Stimulated activated CD8-positive, alpha-beta memory T cell treated with anti-CD3 and anti-CD28 coated beads, Interleukin-7, amount 100 ng/mL, for 48 hours (primary cell): ENCODE measurements around the gene DNA2.
"Not testable (repeated sequence)": the region's sequence is repeated elsewhere in the genome, so short reads cannot be mapped to it uniquely, and the experiment has no call there.

Experiments
- DNase-seq, 2 donors: peaks; one replicate each; pipeline ENCODE4 v3.0.0-alpha.2; 2020; ENCODE audit warnings: low read depth in 1 of 2; ENCODE audit errors: extremely low read depth in 1 of 2

The DNA2 gene, protein sequence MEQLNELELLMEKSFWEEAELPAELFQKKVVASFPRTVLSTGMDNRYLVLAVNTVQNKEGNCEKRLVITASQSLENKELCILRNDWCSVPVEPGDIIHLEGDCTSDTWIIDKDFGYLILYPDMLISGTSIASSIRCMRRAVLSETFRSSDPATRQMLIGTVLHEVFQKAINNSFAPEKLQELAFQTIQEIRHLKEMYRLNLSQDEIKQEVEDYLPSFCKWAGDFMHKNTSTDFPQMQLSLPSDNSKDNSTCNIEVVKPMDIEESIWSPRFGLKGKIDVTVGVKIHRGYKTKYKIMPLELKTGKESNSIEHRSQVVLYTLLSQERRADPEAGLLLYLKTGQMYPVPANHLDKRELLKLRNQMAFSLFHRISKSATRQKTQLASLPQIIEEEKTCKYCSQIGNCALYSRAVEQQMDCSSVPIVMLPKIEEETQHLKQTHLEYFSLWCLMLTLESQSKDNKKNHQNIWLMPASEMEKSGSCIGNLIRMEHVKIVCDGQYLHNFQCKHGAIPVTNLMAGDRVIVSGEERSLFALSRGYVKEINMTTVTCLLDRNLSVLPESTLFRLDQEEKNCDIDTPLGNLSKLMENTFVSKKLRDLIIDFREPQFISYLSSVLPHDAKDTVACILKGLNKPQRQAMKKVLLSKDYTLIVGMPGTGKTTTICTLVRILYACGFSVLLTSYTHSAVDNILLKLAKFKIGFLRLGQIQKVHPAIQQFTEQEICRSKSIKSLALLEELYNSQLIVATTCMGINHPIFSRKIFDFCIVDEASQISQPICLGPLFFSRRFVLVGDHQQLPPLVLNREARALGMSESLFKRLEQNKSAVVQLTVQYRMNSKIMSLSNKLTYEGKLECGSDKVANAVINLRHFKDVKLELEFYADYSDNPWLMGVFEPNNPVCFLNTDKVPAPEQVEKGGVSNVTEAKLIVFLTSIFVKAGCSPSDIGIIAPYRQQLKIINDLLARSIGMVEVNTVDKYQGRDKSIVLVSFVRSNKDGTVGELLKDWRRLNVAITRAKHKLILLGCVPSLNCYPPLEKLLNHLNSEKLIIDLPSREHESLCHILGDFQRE

DNA sequence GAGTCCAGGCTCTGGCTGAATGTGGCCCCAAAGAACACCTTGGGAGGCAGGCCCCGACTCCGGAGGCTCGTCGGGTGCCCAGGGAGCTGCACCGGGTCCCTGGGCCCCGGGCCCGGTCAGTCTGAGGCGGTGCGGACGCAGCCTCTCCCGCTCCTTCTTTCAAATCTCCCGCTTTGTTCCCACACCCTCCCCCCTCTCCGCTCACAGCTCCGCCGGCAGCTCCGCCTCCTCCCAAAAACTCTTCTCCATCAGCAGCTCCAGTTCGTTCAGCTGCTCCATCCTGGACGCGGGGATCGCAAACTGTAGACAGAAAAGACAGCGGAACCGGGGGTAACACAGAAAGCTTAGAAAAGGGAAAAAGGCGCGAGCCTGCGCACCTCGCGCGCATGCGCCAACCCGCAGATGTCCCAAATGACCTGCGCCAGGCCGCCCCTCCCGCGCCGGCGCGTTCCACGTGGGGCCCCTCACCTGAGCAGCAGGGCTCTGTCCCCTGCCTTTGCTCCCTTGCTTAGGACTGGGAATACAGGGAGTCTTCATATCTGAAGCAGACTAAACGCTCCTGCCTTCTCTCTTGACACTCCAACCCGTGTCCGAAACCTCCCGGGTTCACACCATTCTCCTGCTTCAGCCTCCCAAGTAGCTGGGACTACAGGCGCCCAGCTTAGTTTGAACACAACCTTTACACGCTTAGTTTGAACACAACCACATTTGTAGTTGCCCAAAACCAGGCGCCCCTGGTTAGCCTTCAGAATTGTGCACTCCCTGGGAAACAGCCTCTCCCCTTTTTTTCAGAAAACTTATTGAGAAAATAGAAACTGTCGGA lies at the start of gene DNA2:
Gene DNA2, minus strand, starts transcription at position 388 of the 823 bp plus-strand sequence. Its CDS starts 109 bp downstream, at position 279.
- DNase-seq = peak; percentile 66 to 76

DNA sequence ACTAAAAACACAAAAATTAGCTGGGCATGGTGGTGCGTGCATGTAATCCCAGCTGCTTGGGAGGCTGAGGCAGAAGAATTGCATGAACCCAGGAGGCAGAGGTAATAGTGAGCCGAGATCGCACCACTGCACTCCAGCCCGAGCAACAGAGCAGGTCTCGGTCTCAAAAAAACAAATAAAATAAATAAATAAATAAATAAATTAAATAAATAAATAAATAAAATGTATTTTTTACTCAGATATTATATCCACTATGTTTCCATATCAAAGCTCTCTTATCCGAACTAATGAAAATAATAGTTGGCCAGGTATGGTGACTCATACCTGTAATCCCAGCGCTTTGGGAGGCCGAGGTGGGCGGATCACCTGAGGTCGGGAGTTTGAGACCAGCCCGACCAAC lies 46.8 kb upstream of the DNA2 start:
- DNase-seq = not testable (repeated sequence)

DNA sequence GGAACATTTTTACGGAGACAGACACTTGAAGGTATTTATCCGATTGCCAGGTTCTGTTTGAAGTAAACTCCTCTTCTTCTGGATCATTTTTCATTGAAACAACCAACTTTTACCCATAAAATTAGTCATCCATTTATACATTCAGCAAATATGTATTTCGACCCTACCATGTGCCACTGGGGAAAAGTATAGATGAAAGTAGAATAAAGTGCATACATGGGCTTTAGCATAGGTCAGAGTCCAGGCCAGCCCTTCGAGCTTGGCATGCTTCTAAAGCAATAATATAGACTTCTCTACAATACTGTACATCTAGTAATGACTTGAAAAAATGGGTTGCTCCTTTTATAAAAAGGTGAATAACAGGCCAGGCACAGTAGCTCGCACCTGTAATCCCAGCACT lies 45.4 kb upstream of the DNA2 start:
- DNase-seq = no peak

DNA sequence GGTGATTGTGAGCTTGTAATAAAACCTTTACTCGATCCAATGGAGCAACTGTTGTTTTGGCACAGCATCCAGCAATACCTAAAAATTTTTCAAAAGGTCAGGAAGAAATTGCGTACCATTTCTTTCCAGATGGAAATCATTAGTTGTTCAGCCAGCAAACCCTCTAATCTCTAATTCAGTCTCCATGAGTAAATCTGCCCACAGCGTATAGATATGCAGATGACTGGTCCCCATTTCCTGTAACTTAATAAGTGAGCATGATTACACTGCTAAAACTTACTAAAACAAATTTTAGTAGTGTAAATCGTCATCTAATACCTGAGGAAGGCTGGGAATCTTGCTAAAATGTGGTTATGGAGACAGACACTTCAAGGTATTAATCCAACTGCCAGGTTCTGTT lies 45.0 kb upstream of the DNA2 start:
- no peak for DNase-seq

DNA sequence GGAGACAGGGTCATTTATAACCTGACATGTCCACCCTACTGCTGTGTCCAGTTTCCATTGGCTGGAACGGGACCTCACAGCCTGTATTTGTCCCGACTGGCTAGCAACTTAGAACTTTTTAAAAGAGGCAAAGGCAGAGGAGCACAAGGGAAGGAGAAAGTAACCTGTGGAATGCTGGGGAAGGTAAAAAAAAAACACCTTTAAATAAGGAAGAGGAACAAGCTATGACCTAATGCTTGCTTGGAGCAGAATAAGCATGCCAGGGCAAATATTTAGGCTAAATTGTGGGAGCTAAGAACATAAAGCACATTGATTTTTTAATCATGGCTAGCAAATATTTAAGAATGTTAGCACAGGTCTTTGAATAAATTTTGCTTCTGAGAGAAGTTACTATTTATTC lies 44.4 kb upstream of the DNA2 start:
- not testable (repeated sequence) for DNase-seq

DNA sequence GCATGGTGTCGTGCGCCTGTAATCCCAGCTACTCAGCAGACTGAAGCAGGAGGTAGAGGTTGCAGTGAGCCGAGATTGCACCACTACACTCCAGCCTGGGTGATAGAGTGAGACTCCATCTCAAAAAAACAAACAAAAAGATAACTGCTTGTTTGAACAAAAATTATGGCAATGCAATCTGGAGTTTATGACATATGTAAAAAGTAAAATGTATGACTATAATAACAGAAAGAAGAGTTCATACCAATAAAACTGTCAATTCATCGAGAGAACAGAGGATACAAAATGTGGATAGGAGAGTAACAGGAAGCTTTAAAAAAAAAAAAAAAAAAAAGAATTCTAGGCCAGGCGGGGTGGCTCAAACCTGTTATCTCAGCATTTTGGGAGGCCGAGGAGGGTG lies 36.3 kb upstream of the DNA2 start:
- DNase-seq = no peak

DNA sequence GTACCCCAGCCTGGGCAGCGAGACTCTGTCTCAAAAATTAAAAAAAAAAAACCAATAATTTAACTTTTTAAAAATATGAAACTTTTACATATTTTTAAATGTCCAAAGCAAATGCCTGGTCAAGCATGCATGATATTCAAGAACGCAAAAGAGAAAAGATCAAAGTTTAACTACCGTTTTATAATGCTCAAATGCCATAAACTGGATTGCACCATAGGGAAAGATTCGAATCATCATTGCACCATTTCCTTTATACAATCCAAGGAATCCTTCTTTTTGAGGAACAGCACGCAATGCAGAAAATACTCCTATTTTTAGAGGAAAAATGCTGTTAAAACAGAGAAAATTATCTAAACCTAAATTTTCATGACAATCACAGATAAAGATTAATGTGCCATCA lies 34.6 kb upstream of the DNA2 start:
- DNase-seq = no peak

DNA sequence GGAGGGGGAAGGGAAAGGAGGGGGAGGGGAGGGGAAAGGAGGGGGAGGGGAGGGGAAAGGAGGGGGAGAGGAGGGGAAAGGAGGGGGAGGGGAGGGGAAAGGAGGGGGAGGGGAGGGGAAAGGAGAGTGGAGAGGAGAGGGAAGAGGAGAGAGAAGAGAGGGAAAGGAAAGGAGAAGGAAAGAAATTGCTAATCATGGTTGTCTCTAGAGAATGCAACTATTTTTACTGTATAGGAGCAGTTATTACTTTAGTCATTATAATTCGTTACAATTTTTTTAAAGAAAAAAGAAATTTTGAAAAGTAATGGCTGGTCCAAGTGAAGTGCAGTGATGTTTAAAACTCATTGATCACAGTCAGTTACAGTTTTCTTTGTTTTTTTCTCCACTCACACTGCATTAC lies 31.1 kb upstream of the DNA2 start:
- no peak for DNase-seq

DNA sequence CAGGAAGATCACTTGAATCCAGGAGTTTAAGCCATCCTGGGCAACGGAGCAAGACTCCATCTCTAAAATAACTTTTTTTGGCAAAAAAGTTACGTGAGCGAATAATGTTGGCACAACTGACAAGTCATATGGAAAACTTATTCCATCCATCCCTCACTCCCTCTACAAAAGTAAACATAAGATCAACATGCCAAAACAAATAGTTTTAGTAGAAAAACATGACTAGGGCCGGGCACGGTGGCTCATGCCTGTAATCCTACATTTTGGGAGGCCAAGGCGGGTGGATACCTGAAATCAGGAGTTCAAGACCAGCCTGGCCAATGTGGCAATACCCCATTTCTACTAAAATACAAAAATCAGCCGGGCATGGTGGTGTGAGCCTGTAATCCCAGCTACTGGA lies 29.9 kb upstream of the DNA2 start:
- DNase-seq = no peak

DNA sequence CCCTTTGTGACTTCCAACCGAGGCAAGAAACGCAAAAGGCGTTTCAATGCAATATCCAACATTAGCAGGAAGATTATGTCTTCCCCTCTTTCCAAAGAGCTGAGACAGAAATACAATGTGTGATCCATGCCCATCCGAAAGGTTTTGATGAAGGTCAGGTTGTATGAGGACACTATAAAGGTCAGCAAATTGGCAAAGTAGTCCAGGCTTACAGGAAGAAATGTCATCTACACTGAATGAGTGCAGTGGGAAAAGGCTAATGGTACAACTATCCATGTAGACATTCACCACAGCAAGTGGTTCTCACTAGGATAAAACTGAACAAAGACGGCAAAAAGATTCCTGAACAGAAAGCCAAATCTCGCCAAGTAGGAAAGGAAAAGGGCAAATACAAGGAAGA lies 27.8 kb upstream of the DNA2 start:
- DNase-seq = no peak

DNA sequence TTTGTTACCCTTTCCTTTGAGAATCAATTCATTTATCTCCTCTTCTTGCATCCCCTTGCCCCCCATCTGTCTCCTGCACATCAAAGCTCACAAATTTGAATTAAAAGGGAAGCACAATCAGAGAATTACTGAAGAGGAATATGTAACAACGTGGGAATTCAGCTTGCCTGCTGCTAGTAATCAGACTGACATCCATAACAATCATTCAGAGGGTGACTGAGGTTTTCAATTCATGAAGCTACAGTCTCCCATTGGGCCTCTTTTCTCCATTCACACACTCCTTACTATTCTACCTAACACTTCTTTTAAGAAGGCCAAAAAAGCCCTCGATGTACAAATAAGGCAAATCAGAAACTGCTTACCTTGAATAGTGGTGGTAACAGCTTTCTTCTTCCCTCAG lies 24.3 kb upstream of the DNA2 start:
- no peak for DNase-seq

DNA sequence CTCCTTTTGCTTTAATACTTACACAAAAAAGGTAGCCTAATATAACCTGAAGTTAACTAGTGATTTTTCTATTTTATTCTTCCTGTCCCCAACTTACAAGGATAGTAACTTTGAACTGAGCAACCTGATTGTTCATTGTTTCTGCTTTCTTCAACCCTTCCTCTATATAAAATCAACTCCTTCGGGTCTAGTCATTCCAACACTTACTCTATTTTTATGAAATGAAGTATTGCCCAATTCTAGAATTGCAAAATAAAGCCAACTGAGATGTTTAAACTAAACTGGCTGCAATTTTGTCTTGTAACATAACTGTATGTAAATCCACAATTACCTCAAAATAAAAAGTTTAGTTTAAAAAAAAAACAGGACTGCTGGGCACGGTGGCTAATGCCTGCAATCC lies 20.3 kb upstream of the DNA2 start:
- no peak for DNase-seq

DNA sequence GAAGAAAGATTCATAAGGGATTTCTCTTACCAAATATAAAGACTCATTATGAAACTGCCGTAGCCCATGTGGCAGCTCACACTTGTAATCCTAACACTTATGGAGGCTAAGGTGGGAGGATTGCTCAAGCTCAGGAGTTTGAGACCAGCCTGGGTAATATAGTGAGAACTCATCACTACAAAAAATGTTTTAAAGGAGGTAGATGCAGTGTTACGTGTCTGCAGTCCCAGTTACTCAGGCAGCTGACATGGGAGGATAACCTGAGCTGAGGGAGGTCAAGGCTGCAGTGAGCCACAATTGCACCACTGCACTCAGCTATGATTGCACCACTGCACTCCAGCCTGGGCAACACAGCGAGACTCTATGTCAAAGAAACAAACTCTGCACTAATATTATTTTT lies 18.1 kb upstream of the DNA2 start:
- DNase-seq = no peak

DNA sequence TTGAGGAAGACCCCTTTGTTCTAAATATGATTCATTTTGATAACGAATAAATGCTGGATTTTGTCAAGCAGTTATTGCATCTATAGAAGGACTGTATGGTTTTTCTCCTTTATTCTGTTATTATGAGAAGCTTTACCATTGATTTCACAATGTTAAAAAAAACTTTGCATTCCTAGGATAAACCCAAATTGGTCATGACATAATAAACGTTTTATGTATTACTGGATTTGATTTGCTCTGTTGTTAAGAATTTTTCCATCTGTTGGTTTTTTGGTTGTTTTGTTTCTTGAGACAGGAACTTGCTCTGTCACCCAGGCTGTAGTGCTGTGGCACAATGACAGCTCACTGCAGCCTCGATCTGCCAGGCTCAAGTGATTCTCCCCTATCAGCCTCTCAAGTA lies 2.2 kb upstream of the DNA2 start:
- no peak for DNase-seq

DNA sequence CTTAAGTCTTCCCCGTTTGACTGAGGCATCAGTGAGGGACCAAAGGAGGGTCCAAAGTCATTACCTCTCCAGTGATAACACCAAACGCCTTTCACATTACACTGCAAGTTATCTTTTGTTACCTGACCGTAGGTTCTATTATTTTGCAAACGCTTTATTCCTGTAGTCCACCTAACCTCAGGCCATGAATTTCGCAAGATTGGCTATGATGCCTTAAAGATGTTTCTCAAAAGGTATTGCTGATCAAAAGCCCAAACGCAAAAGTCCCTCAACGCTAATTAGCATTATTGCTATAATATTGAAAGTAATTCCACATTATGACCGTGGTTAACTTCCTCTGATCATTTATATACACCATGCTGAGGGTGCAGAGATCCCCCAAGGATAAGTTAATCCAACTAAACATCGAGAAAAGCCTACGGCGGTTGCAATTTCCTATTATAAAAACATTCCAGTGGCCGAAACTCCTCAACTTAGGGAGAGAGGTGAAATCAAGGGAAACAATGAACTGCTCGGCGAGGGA lies 649 bp downstream of the DNA2 start:
- no peak for DNase-seq

DNA sequence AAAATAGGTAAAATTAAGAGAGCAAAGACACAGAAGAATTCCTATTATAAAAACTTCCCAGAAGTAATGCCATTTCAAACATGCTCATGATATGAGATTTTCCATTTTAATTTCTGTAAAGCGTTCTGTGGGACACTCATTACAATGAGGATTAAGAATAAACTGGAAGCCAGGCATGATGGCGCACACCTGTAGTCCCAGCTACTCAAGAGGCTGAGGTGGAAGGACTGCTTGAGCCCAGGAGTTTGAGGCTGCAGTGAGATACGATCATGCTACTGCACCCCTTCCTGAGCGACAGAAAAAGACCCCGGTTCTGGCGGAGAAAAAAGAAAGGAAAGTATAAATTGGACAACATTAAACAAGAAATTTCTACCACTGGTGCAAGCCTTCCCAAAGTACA lies 1.5 kb downstream of the DNA2 start:
- no peak for DNase-seq

DNA sequence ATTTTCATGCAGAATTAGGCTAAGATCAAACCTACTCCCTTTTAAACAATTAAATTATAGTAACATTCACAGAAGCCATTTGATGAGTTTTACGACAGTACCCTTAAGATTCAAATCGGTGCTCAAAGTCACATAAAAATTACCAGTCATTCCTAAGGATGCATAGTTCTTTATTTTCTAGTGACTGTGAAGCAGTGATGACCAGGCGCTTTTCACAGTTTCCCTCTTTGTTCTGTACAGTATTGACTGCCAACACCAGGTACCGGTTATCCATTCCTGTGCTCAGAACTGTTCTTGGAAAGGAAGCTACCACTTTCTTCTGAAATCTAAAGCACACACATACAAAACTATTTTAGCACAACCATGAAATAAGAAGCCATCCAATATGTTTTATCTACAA lies 1.9 kb downstream of the DNA2 start:
- DNase-seq = no peak

DNA sequence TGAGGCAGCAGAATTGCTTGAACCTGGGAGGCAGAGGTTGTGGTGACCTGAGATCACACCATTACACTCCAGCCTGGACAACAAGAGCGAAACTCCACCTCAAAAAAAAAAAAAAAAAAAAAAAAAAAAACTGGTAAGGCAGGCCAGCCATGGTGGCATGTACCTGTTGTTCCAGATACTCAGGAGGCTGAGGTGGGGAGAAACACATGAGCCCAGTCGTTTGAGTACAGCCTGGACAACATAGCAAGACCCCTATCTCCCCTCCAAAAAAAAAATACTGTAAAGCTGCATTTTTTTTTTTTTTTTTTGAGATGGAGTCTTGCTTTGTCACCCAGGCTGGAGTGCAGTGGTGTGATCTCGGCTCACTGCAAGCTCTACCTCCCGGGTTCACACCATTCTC lies 7.0 kb downstream of the DNA2 start:
- DNase-seq = not testable (repeated sequence)

DNA sequence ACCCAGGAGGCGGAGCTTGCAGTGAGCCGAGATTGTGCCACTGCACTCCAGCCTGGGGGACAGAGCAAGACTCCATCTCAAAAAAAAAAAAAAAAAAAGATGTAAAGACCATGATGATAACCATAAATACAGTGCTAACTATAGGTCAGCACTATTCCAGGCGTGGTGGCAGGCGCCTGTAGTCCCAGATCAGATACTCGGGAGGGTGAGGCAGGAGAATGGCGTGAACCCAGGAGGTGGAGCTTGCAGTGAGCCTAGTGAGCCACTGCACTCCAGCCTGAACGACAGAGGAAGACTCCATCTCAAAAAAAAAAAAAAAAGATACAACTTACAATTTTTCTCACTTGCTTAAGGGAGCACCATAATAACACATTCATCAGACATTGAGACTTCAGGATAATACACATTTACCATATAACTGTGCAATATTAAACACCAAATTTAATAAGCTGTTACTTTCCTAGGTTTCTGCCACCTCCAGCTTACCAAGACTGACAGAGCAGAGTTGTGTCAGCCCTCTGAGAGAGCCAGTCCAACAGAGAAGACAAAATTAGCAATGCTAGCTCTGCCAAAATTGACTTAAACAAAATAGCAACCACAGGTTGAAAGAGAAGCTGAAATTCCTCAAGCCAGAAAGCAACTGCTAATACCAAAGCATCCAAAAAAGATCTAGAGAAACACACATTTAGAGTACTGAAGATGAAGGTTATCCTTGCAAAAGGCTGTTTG lies 8.2 kb downstream of the DNA2 start:
- no peak for DNase-seq

DNA sequence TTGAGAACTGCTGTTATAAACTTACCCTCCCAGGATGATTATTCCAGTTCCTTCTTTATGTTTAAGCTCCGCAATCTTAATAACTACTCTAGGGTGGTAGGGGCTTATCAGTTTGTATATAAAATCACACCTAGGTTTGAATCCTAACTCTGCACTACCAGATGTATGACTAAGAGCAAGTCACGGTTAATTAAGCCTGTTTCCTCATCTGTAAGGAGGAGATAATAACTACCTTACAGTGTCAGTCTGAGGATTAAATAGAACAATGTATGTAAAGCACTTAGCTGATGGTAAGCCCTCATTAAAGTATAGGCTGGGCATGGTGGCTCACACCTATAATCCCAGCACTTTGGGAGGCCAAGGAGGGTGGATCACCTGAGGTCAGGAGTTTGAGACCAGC lies 9.2 kb downstream of the DNA2 start:
- DNase-seq = no peak
